ENCODE measurements around the gene CDK17. TPM values are rescaled to one million over a fixed set of nuclear protein-coding genes. Genes with fewer than 3 reads are reported as not detected.

The CDK17 gene
- total and polyA plus RNA-seq, 9 of the 15 experiments (the other 6 are each of a cell fraction or from before 2014, with no cell fraction given): 4.8 to 39.3 (median 21.6) TPM

DNA sequence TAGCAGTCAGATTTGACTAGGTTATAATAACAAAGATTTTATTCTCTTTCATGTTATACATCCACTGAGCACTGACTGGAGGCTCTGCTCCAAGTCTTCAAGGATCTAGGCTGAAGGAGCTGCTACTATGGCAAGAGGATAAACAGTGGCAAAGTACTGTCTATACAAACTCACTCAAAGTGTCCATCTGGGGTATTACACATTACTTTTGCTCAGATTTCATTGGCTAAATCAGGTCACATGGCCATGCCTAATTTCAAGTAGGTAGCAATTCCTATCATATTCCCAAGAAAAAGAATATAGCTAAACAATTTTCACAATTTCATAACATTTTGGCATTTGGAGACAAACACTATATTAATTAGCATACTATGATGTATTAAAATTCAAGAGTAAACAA, 40.9 kb downstream of the CDK17 start (continued):
- TF ChIP-seq HDAC1 (IDR thresholded peaks at IDR 0.05): no peak
- TF ChIP-seq KAT7 (CRISPR knock-in tag; IDR thresholded peaks at IDR 0.05; ENCODE audit: borderline replicate concordance): no peak
- no peak for TF ChIP-seq BACH1 (tag; IDR thresholded peaks at IDR 0.05)
- TF ChIP-seq L3MBTL2 (IDR thresholded peaks at IDR 0.05): no peak
- no peak for TF ChIP-seq FOXK1 (CRISPR knock-in tag; IDR thresholded peaks at IDR 0.05; ENCODE audit: borderline replicate concordance)
- no peak for TF ChIP-seq PHTF2 (CRISPR knock-in tag; IDR thresholded peaks at IDR 0.05)
- TF ChIP-seq, protein P1, sequence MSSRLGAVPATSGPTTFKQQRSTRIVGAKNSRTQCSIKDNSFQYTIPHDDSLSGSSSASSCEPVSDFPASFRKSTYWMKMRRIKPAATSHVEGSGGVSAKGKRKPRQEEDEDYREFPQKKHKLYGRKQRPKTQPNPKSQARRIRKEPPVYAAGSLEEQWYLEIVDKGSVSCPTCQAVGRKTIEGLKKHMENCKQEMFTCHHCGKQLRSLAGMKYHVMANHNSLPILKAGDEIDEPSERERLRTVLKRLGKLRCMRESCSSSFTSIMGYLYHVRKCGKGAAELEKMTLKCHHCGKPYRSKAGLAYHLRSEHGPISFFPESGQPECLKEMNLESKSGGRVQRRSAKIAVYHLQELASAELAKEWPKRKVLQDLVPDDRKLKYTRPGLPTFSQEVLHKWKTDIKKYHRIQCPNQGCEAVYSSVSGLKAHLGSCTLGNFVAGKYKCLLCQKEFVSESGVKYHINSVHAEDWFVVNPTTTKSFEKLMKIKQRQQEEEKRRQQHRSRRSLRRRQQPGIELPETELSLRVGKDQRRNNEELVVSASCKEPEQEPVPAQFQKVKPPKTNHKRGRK (tag; IDR thresholded peaks at IDR 0.05): no peak
- no peak for TF ChIP-seq TFAM (CRISPR knock-in tag; conservative IDR thresholded peaks at IDR 0.05)

DNA sequence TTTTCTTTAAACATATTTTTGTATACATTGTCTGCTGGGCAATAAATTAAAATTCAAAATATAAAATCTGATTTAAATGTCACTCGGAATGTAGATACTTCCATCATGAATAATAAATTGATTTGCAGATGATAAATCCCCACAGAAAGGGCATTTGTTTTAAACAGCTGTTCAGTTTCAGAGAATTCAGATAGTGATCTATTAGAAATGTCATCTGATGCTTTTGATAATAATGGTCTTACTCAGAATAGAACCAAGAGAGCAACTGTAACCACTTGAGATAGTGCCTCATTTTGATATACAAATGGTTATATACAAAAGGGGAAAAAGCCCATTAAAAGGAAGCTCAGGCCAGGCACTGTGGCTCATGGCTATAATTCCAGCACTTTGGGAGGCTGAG, 43.4 kb downstream of the CDK17 start:
- Histone ChIP-seq H3K36me3 (ENCODE audit: control insufficient read depth, insufficient read depth, low read length) (no peaks in the 10 kb centered on the region), H3K79me2 (ENCODE audit: control insufficient read depth, insufficient read depth, low read length) (peaks cover 90% of the 10 kb centered on the region), H3K9me1 (ENCODE audit: control insufficient read depth, insufficient read depth, low read length) (no peaks in the 10 kb centered on the region), H3K27ac (ENCODE audit: extremely low read depth, low read depth, low read length) (no peak overlapping the region), H3K9ac (ENCODE audit: insufficient read depth in 1 of 2, low read depth in 2 of 2, low read length in 2 of 2) (no peak overlapping the region), H3K4me2 (ENCODE audit: insufficient read depth, low read length) (no peak overlapping the region), H3K9me3 (replicated peaks; ENCODE audit: control insufficient read depth, insufficient read depth, low read depth, low read length) (no peaks in the 10 kb centered on the region), H3K4me1 (replicated peaks in 1 of 2; ENCODE audit: control insufficient read depth in 2 of 2, insufficient read depth in 2 of 2, low read length in 2 of 2) (no peaks in the 10 kb centered on the region; a peak in 1 of 5 replicates), H2AFZ (ENCODE audit: low read depth, low read length) (no peak overlapping the region), H3K27me3 (ENCODE audit: control insufficient read depth in 2 of 2, insufficient read depth in 2 of 2, low read length in 2 of 2) (no peaks in the 10 kb centered on the region), H4K20me1 (replicated peaks; ENCODE audit: control insufficient read depth, insufficient read depth, low read length) (peaks cover 10% of the 10 kb centered on the region; the same call in 1 of the 2 replicates), H3K4me3 (no peak overlapping the region)
- ATAC-seq (no peak), FAIRE-seq (no peak), DNase-seq (ENCODE audit: extremely low read depth in 1 of 4, low spot score in 3 of 4) (no peak)
- TF ChIP-seq DACH1 (IDR thresholded peaks at IDR 0.05; ENCODE audit: partially characterized antibody): peak; percentile 46
- TF ChIP-seq, protein P2, sequence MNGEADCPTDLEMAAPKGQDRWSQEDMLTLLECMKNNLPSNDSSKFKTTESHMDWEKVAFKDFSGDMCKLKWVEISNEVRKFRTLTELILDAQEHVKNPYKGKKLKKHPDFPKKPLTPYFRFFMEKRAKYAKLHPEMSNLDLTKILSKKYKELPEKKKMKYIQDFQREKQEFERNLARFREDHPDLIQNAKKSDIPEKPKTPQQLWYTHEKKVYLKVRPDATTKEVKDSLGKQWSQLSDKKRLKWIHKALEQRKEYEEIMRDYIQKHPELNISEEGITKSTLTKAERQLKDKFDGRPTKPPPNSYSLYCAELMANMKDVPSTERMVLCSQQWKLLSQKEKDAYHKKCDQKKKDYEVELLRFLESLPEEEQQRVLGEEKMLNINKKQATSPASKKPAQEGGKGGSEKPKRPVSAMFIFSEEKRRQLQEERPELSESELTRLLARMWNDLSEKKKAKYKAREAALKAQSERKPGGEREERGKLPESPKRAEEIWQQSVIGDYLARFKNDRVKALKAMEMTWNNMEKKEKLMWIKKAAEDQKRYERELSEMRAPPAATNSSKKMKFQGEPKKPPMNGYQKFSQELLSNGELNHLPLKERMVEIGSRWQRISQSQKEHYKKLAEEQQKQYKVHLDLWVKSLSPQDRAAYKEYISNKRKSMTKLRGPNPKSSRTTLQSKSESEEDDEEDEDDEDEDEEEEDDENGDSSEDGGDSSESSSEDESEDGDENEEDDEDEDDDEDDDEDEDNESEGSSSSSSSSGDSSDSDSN (IDR thresholded peaks at IDR 0.05; ENCODE audit: borderline replicate concordance in 1 of 2, low read depth in 2 of 2, low read length in 2 of 2): no peak
- ChIA-PET POLR2A (interaction anchor here (1.0 to 1.1 kb wide), 2 partner anchors 10 to 13 kb away, joined by 3 to 5 read pairs; no protein-coding TSS in a partner anchor), CTCF (ENCODE audit: low intra/inter-chr PET ratio) (no interaction called here)
- in situ Hi-C loops (cut with MboI) (no loop called here), intact Hi-C loops (cut with micrococcal nuclease) (no loop called here)
- BruUV-seq (replicated peaks): no TSS peak
- 94% methylated on average over 1 of the region's 1 CpG for WGBS (ENCODE audit: insufficient coverage, low coverage, missing lambda C conversion rate)

All from K562 (cell line).